Caki2 (cell line): ENCODE data around the gene DDHD1. TPM values are rescaled to one million over a fixed set of nuclear protein-coding genes. Genes with fewer than 3 reads are reported as not detected.
"Not testable (repeated sequence)": the region's sequence is repeated elsewhere in the genome, so short reads cannot be mapped to it uniquely, and the experiment has no call there.

Experiments used
- DNase-seq: peaks from one replicate; pipeline ENCODE4 v3.0.0-alpha.2; 2015; ENCODE audit warnings: low read depth
- in situ Hi-C: cut with HindIII; loops from 2 replicates; pipeline ENCODE4 v1.10.0; 2016; ENCODE audit warnings: low sequenced_read_pairs, low pct_unique_long_range_greater_than_20kb, mixed read lengths
- total RNA-seq: library from RNA; depleted of rRNA; stranded (reverse); fragments of >200 nt; shearing (Covaris generic); gene quantifications from 2 replicates; pipeline ENCODE4 v1.2.3, GENCODE V29; 2014; ENCODE audit warnings: low replicate concordance

Gene DDHD1
- total RNA-seq, 1 experiment from 2014 or later = 3.7 TPM

DNA sequence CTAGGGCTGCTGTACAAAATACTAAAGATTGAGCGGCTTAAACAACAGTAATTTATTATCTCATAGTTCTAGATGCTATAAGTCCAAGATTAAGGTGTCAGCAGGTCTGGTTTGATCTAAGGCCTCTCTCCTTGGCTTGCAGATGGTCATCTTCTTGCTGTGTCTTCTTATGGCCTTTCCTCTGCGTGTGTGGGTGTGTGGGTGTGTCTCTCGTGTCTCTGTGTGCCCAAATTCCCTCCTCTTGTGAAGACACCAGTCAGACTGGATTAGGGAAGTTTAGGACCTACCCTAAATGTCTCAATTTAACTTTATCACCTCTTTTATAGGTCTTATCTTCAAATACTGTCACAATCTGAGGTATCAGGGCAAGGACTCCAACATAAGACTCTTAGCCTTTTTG lies 28.3 kb downstream of the DDHD1 start:
- in situ Hi-C loops = no loop called here
- no peak for DNase-seq

DNA sequence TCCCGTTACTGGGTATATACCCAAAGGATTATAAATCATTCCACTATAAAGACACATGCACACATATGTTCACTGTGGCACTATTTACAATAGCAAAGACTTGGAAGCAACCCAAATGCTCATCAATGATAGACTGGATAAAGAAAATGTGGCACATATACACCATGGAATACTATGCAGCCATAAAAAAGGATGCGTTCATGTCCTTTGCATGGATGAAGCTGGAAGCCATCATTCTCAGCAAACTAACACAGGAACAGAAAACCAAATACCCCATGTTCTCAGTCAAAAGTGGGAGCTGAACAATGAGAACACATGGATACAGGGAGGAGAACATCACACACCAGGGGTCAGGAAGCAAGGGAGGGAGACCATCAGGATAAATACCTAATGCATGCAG lies 31.7 kb downstream of the DDHD1 start:
- in situ Hi-C loops, DNase-seq: not testable (repeated sequence)

DNA sequence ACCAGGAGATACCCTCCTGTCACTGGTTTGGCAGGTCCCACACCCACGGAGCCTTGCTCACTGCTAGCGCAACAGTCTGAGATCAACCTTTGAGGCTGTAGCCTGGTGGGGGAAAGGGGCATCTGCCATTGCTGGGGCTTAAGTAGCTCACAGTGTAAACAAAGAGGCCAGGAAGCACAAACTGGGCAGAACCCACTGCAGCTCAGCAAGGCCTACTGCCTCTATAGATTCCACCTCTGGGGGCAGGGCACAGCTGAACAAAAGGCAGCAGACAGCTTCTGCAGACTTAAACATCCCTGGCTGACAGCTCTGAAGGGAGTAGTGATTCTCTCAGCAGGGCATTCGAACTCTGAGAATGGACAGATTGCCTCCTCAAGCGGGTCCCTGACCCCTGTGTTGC lies 35.6 kb downstream of the DDHD1 start:
- DNase-seq, in situ Hi-C loops: not testable (repeated sequence)

DNA sequence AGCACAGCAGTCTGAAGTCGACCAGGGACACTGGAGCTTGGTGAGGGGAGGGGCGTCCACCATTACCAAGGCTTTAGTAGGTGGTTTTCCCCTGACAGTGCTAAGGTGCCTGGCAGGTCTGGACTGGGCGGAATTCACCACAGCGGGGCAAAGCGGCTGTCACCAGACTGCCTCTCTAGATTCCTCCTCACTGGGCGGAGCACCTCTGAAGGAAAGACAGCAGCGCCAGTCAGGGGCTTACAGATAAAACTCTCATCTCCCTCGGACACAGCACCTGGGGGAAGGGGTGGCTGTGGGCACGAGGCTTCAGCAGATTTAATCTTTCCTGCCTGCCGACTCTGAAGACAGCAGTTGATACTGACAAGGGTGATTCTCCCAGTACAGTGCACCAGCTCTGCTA lies 39.1 kb downstream of the DDHD1 start:
- in situ Hi-C loops = no loop called here
- DNase-seq = no peak

- no peak for DNase-seq
- in situ Hi-C loops = no loop called here
Observed at GRCh38 chr14:53110096-53110495, 43.0 kb downstream of the DDHD1 start.

DNA sequence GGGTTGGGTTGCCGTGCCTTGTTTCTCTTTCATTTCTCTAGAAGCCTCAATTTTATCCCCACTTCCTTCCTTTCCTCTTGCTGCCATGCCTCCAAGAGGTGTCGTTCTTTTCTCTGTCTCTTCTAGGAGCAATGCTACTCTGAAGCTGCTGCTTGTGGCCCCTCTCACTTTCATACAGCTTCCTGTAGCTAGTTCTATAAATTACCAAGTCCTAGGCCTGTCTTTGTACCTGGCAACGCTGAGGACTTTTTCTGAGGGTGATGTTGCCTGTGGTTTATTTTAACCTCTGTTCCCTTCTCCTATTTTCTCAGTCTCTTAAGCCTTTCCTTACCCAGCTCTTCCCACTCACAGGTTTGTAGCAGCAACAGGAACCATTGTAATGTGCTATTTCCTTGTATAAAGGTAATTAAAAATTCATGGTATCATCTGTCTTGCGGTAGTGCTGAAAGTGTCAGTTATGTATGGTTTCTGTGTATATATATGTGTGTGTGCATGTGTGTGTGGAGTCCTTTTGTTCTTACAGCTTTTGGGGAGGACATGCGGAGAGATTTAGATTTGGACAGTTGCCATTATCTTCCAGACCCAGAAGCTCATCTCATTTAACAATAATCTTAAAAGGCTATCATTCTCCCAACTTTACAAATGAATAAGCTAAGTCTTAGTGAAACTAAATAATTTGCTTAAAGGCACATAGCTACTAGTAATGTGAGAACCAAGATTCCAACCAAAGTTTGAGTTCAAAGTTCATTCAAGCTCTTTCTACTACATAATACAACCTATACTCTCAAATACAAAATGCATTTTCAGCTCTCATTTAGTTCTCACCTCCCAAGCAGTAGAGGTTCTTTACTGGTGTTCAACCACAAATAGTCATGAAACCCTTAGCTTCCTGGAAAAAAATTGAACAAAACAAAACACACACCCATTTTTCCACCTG lies 43.8 kb downstream of the DDHD1 start:
- DNase-seq = no peak
- in situ Hi-C loops = no loop called here

- in situ Hi-C loops = no loop called here
- DNase-seq = no peak
Observed at GRCh38 chr14:53108292-53109104, 44.6 kb downstream of the DDHD1 start.

DNA sequence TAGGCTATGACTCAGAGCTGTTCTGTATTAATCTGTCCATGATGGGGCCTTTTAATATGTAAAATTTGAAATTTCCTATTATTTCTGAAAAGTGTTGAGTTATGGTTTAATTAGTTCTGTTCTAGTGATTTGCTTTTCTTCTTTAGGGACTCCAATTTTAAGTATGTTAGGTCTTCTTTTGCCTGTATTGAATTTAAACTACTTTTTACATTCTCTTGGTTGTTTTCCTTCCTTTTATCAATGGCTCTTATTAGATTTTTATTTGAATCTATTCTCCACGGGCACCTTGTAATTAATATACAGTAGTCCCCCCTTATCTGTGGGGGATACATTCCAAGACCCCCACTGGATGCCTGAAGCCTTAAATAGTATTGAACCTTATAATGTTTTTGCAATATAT lies 46.4 kb downstream of the DDHD1 start:
- no peak for DNase-seq
- in situ Hi-C loops = no loop called here

- no peak for DNase-seq
Observed at GRCh38 chr14:53103636-53104340, 49.3 kb downstream of the DDHD1 start.

DNA sequence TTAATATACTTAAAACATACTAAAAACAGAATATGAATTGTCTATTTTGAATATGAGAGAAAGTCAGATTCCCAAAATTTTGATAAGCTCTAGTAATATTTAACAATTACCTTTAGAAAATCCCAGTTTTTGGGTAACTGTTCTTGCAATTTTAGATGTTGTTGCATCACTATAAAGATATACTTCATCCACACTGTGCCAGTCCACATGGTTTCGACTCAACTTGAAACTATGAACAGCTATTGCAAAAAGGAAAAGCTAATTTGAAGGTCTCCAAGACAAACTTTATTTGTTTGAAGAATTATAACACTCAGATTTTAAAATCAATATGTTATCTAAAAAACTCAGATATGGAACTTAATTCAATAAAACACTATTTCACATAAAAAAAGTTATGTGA lies 59.9 kb downstream of the DDHD1 start:
- in situ Hi-C loops = no loop called here
- DNase-seq = no peak

More at GRCh38 chr14:53103636-53104340, 49.3 kb downstream of the DDHD1 start:
- in situ Hi-C loops = no loop called here

DNA sequence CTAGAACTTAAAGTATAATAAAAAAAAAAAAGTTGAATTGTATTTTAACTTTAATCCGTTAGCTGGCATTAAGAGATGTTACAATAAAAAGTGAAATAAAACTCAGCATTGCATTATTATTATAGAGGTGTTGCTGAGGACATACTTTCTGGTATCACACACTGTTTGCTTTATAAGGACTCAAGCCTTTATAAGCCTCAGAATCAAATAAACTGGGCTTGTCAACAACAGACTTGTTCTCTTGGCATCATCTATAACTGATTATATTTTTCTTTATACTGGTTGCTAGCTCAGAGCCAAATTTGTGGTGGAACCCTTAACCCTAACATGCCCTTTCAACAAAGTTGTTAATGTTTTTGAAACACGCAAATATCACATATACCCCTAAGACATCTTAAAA lies 62.3 kb downstream of the DDHD1 start:
- DNase-seq = no peak
- in situ Hi-C loops = no loop called here

DNA sequence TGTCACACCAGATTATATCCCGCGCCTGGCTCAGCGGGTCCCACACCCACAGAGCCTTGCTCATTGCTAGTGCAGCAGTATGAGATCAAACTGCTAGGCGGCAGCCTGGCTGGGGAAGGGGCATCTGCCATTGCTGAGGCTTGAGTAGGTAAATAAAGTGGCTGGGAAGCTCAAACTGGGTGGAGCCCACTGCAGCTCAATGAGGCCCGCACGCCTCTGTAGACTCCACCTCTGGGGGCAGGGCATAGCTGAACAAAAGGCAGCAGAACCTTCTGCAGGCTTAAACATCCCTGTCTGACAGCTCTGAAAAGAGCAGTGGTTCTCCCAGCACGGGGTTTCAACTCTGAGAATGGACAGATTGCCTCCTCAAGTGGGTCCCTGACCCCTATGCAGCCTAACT lies 68.2 kb downstream of the DDHD1 start:
- in situ Hi-C loops, DNase-seq: not testable (repeated sequence)

DNA sequence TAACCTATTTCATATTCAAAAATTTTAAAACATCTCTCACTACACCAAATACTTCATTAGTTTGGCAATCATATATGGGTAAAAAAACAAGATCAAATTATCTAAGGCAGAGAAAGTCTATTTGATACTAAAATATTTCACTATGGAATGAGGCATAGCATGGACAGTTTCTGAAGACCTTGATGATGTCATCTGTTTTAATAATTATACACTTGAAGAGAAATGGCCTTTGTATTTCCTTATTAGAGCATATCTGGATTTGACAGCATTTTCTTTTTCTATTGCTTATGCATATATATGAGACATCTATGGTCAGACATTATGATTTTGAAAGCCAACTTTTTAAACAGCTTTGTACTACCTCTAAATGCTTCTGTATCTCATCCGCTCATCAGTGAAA lies 88.6 kb downstream of the DDHD1 start:
- in situ Hi-C loops = no loop called here
- DNase-seq = no peak

- in situ Hi-C loops = no loop called here
- DNase-seq = no peak
Observed at GRCh38 chr14:53062856-53063255, 90.3 kb downstream of the DDHD1 start.

- no peak for DNase-seq
- in situ Hi-C loops = no loop called here
Observed at GRCh38 chr14:53060046-53060445, 93.1 kb downstream of the DDHD1 start.

DNA sequence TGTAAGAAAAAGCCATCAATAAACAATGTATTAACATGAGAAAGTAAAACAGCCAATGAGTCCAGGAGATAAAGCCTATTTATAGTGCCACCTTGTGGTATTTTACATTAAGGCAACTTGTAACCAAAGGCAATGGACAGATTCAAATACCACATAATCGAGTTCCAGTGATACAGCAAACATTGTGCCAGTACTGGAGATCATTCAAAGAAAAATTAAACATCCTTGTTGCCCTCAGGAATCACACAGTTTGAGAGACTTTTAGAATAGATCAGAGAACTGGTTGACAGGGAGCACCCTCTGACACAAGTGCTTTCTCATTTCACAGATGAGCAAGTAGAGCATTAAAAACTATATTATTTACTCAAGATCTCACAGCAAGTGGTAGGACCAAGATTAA lies 98.1 kb downstream of the DDHD1 start:
- peak; percentile 33 for DNase-seq

DNA sequence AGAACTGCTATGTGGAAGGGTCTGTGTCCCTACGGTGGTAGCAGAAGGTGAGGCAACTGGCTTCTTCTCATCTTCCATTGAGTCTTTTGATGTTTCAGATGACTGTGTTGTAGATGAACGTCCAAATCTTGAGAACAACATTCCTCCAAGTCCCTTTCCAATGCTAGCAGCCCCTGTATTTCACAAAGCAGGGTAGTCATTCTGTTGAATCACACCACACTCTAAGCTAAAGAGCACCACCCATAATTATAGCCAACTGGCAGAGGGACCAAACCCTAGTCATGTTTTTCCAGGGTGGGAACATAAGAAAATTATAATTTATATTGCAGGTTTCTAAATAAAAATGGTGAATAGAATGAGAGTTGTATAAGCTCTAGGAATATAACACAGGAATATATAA lies 98.7 kb downstream of the DDHD1 start:
- no peak for DNase-seq
- in situ Hi-C loops = no loop called here

More for the DNA sequence above, 98.1 kb downstream of the DDHD1 start:
- in situ Hi-C loops = no loop called here

- DNase-seq = no peak
- in situ Hi-C loops = no loop called here
Observed at GRCh38 chr14:53048631-53049030, 104.5 kb downstream of the DDHD1 start.
